LHCN-M2 (cell line): ENCODE measurements around the gene INPP4A. TPM values are rescaled to one million over a fixed set of nuclear protein-coding genes. Genes with fewer than 3 reads are reported as not detected.

Experiments used
- DNase-seq: peaks from one replicate; pipeline ENCODE4 v3.0.0-alpha.2; 2012; ENCODE audit warnings: low read depth
- total RNA-seq: library from RNA; depleted of rRNA; stranded (reverse); fragments of >200 nt; gene quantifications from 2 replicates; pipeline ENCODE4 v1.2.3, GENCODE V29; 2014

The INPP4A gene
- total RNA-seq, 1 experiment from 2014 or later = 11.8 TPM

DNA sequence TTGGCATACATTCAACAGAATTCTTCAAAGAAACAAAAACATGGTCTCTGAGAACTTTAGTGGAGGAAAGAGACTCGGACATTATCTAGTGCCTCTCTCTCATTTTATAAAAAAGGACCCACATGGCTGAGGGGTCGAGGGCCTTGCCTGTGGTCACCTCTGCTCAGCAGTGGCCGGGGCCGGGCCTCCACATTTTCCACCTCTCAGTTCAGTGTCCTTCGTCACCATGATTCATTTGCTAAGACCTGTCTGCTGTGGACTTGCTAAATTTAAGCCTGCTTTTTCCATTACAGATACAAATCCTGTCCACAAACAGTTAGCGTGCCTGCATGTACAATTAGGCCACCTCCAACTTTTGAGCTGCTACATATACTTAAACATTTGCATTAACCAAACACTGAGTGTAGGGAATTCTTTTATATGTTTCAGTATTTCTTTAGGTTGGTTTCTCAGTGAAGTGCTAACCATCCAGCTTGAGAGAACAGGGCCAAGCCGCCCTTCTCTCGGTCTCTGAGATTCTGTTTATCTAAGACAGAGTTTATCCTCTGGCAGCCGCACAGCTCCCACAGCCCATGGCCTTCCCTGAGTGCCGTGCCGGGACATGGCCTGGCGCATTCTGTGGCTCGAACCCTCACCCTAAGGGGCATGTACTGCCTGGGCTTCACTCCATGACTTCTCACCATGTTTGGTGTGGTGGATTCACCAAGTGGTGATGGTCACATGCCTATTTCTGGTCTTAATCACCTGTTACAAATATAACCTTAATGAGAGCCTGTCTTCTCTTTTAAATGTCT is 117.4 kb downstream of the INPP4A start:
- no peak for DNase-seq

GRCh38 chr2:98563394-98563793 is 118.7 kb downstream of the INPP4A start:
- no peak for DNase-seq

DNA sequence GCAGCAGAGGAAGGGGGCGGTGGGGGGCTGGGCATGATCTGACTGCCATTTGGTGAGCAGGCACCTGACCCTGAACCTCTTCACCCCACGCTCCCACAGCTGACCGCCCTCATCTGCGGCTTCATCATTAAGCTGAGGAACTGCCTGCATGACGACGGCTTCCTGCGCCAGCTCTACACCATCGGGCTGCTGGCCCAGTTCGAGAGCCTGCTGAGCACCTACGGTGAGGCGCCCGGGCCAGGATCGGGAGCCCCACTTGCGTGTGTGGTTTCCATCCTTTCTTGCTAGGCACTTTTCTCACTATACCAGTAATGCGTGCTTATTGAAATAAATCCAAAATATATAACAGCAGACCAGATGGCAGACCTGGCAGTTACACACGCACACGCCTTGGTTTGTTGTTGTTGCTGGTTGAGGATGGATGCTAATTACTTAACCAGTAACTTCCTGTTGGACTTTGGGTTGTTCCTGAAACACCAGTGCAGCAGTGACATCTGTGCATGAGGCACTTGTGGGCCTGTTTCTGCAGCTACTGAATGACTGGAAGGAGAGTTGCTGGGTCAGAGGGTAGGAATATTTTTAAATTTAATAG is 120.0 kb downstream of the INPP4A start:
- DNase-seq = no peak

- DNase-seq = no peak
Measured at GRCh38 chr2:98565286-98565860, 120.7 kb downstream of the INPP4A start.

- no peak for DNase-seq
Measured at GRCh38 chr2:98565941-98566340, 121.3 kb downstream of the INPP4A start.

GRCh38 chr2:98568161-98568956 is 123.7 kb downstream of the INPP4A start:
- peak; percentile 5 for DNase-seq

DNA sequence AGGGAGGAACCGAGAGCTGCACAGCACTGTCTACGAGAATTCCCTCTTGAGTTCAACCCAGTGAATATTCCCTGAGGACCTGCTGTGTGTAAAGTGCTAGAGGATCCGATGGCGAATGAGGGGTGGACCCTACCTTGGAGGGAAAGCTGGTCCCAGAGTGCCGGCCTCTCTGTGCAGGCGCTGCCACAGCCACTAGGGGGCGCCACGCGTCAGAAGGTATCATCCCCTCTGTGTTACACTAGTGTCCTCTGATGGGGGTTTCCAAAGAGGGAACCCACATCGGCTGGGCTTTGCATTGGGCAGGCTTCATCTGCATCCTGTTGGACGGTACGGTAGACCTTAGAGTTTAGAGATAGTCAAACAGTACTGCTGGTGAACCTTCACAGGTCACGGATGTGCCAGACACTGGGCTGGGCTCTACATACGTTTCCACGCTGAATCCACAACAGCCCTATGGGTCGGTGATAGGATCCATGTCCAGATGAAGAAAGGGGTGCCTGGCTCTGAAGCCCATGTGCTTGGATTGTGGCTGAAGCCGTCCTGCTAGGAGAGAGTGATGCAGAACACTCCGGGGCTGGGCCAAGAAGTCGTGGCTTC is 124.6 kb downstream of the INPP4A start:
- peak; percentile 7 for DNase-seq

DNA sequence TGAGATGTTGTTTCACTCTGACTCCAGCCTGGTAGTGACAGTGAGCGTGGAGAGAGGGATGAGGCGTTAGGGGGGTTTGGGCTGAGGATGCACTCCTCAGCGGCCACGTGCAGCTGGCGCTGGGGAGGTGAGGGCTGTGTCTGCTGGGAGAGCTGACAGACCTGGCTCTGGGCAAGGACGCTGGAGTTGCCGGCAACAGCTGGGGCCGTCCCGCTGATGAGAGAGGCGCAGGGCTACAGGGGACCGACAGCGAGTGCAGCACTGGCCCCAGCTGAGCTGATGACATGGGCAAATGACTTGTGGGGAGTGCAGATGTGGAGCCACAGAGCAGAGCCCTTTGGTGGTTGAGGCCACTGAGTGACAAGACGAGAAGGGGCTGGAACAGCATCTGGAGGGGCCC is 125.3 kb downstream of the INPP4A start:
- no peak for DNase-seq

- no peak for DNase-seq
Measured at GRCh38 chr2:98570356-98570755, 125.7 kb downstream of the INPP4A start.

- DNase-seq = no peak
Measured at GRCh38 chr2:98571121-98571701, 126.6 kb downstream of the INPP4A start.

- no peak for DNase-seq
Measured at GRCh38 chr2:98571796-98572195, 127.1 kb downstream of the INPP4A start.

DNA sequence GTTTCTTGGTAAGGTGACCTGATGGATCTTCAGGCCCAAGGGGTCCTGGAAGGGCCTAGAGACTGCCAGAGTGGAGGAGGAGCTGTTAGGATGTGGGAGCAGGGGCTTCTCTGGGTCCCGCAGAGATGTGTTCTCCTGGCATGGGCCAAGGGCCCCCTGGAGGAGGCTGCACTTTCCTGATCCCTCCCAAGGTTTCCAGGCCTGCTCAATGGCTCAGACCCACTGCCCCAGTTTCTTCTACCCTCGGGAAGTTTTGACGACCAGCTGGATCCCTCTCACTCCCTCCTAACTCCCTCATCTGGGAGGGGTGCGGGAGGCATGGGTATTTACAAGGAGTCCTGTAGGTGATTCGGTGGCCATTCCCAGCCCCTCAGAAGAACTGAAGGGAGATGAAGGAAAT is 127.6 kb downstream of the INPP4A start:
- DNase-seq = no peak

- no peak for DNase-seq
Measured at GRCh38 chr2:98572676-98573075, 128.0 kb downstream of the INPP4A start.

GRCh38 chr2:98573426-98573825 is 128.8 kb downstream of the INPP4A start:
- no peak for DNase-seq

GRCh38 chr2:98576666-98577312 is 132.1 kb downstream of the INPP4A start:
- no peak for DNase-seq

GRCh38 chr2:98577313-98577712 is 132.7 kb downstream of the INPP4A start:
- DNase-seq = no peak

GRCh38 chr2:98578231-98578630 is 133.6 kb downstream of the INPP4A start:
- DNase-seq = no peak

- DNase-seq = no peak
Measured at GRCh38 chr2:98579926-98580325, 135.3 kb downstream of the INPP4A start.

GRCh38 chr2:98580656-98581284 is 136.1 kb downstream of the INPP4A start:
- no peak for DNase-seq

DNA sequence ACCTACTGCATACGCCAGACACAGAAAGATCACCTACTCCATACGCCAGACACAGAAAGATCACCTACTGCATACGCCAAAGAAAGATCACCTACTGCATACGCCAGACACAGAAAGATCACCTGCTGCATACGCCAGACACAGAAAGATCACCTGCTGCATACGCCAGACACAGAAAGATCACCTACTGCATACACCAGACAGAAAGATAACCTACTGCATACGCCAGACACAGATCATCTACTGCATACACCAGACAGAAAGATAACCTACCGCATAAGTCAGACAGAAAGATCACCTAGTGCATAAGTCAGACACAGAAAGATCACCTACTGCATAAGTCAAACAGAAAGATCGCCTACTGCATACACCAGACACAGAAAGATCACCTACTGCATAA is 137.9 kb downstream of the INPP4A start:
- DNase-seq = no peak
